Calu3 (cell line): ENCODE measurements around the gene SPTSSB. TPM values are rescaled to one million over a fixed set of nuclear protein-coding genes. Genes with fewer than 3 reads are reported as not detected.
A peak's percentile ranks its signal among the peaks of the same experiment; 100 is the strongest.

Source experiments
- BruUV-seq: library from RNA; stranded (reverse); fragments of 400-500 nt; replicated peaks from 2 replicates; lab custom pipeline; 2021; lab: Mats Ljungman, UMichigan
- CTCF ChIA-PET: fragments of 300-600 bp; sonication (Branson Sonifier 250); formaldehyde crosslinking; loops from one replicate; lab custom pipeline; 2022; ENCODE audit warnings: antibody characterized with exemption; lab: Charles Lee
- DNase-seq: peaks from one replicate; pipeline ENCODE4 v3.0.0; 2022
- H3K27ac Mint-ChIP-seq: one replicate; pipeline ENCODE4 v1.8.0; 2022; ENCODE audit warnings: mixed read lengths; ENCODE audit not compliant: unreplicated experiment
- H3K27me3 Mint-ChIP-seq: one replicate; pipeline ENCODE4 v1.8.0; 2022; ENCODE audit warnings: mixed read lengths; ENCODE audit not compliant: unreplicated experiment
- H3K36me3 Mint-ChIP-seq: one replicate; pipeline ENCODE4 v1.8.0; 2022; ENCODE audit warnings: mild to moderate bottlenecking, moderate library complexity, mixed read lengths; ENCODE audit not compliant: insufficient read depth, unreplicated experiment
- H3K4me1 Mint-ChIP-seq: one replicate; pipeline ENCODE4 v1.8.0; 2022; ENCODE audit warnings: mild to moderate bottlenecking, low read depth, mixed read lengths; ENCODE audit not compliant: unreplicated experiment
- H3K4me3 Mint-ChIP-seq: one replicate; pipeline ENCODE4 v1.8.0; 2022; ENCODE audit warnings: mild to moderate bottlenecking, low read depth, moderate library complexity, mixed read lengths; ENCODE audit not compliant: unreplicated experiment
- H3K9me3 Mint-ChIP-seq: one replicate; pipeline ENCODE4 v1.8.0; 2022; ENCODE audit warnings: low read depth, mixed read lengths; ENCODE audit not compliant: unreplicated experiment
- intact Hi-C: fragments of 100-400 bp; cut with micrococcal nuclease; formaldehyde crosslinking; loops from one replicate; pipeline ENCODE4 v1.10.0; 2022; ENCODE audit not compliant: unreplicated experiment
- total RNA-seq: library from RNA; stranded (reverse); gene quantifications from 2 replicates; pipeline ENCODE4 v1.2.3, GENCODE V29; 2022
- TF ChIP-seq, protein P1 (sequence below): fragments of 200-600 bp; IDR thresholded peaks from one replicate; pipeline ENCODE4 v1.8.0; 2022; ENCODE audit warnings: antibody characterized with exemption; ENCODE audit not compliant: unreplicated experiment

SPTSSB gene
- total RNA-seq, 1 experiment from 2014 or later, result 8.1 TPM

DNA sequence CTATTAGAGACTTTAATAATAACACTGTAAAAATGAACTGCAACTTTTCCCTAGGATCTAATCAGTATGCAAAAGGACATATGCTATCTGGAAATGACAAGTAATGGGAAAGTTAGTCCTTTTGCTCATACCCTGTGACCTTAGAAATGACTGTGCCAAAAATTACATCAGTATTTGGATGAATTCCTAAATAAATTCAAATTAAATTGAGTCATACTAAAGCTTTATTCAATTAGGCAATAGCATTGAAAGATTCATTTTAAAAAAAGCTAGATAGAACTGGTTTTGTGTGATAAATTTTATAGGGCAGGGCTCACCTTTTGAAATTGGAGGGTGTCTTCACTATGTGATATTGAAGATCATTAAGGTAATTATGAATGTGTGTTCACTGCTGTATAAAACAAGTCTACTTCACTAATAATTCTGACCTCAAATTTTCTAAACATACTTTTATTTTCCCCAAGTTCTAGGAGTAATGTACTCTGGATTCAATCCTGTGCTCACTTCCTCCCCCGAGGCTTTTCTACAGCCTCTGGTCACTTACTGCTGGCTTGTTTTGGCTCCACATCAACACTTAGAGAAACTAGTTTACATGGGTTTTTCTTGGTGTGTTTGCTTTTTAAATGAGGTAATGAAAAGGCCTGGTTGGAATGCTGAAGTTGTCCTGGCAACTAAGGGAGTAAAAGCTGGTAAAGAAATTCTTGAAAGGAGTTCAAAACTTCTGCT, 44.4 kb upstream of the SPTSSB start:
- peak overlapping the region; percentile 5 for H3K4me3 Mint-ChIP-seq
- peaks cover 13% of the 10 kb centered on the region for H3K9me3 Mint-ChIP-seq
- H3K4me1 Mint-ChIP-seq, result peaks cover 39% of the 10 kb centered on the region
- DNase-seq, result peak; percentile 55
- no peaks in the 10 kb centered on the region for H3K27me3 Mint-ChIP-seq
- peaks cover 6% of the 10 kb centered on the region for H3K36me3 Mint-ChIP-seq
- intact Hi-C loops, result no loop called here
- TF ChIP-seq, protein P1, sequence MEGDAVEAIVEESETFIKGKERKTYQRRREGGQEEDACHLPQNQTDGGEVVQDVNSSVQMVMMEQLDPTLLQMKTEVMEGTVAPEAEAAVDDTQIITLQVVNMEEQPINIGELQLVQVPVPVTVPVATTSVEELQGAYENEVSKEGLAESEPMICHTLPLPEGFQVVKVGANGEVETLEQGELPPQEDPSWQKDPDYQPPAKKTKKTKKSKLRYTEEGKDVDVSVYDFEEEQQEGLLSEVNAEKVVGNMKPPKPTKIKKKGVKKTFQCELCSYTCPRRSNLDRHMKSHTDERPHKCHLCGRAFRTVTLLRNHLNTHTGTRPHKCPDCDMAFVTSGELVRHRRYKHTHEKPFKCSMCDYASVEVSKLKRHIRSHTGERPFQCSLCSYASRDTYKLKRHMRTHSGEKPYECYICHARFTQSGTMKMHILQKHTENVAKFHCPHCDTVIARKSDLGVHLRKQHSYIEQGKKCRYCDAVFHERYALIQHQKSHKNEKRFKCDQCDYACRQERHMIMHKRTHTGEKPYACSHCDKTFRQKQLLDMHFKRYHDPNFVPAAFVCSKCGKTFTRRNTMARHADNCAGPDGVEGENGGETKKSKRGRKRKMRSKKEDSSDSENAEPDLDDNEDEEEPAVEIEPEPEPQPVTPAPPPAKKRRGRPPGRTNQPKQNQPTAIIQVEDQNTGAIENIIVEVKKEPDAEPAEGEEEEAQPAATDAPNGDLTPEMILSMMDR, result no peak
- H3K27ac Mint-ChIP-seq, result peak overlapping the region; percentile 72
- BruUV-seq, result no TSS peak
- CTCF ChIA-PET, result interaction anchor here (1.0 kb wide), 1 partner anchor 149 kb away, joined by 5 read pairs; no protein-coding TSS in a partner anchor

- Mint-ChIP-seq H3K9me3 (peaks cover 13% of the 10 kb centered on the region), H3K4me1 (peaks cover 43% of the 10 kb centered on the region), H3K4me3 (no peak overlapping the region), H3K27ac (peak overlapping the region; percentile 72), H3K27me3 (no peaks in the 10 kb centered on the region), H3K36me3 (peaks cover 6% of the 10 kb centered on the region)
- no TSS peak for BruUV-seq
- intact Hi-C loops, result no loop called here
- CTCF ChIA-PET, result interaction anchor here (1.0 kb wide), 1 partner anchor 148 kb away, joined by 5 read pairs; no protein-coding TSS in a partner anchor
- no peak for DNase-seq
- TF ChIP-seq, protein P1, result no peak
These were observed 43.6 kb upstream of the SPTSSB start for GRCh38 chr3:161414907-161415306.

DNA sequence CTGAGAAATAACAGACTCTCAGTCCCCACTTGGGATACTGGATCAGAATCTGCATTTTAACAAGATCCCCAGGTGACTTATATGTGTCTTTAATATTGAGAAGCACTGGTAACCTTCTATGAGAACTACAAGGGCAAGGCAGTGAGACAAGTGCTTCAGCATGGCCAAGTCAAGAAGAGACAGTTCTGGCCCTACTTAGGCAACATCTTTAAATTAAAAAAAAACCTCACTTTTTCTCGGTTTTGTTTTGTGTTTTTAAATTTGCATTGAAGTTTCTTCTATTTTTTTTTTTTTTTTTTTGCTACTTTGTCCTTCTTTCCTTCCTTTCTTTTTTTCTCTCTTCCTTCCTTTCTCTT, 42.5 kb upstream of the SPTSSB start:
- H3K36me3 Mint-ChIP-seq, result peaks cover 6% of the 10 kb centered on the region
- H3K27me3 Mint-ChIP-seq, result no peaks in the 10 kb centered on the region
- no peak overlapping the region for H3K27ac Mint-ChIP-seq
- H3K4me3 Mint-ChIP-seq, result no peak overlapping the region
- intact Hi-C loops, result no loop called here
- H3K4me1 Mint-ChIP-seq, result peaks cover 46% of the 10 kb centered on the region
- CTCF ChIA-PET, result interaction anchor here (0.7 kb wide), 1 partner anchor 123 kb away, joined by 4 read pairs; no protein-coding TSS in a partner anchor
- BruUV-seq, result no TSS peak
- H3K9me3 Mint-ChIP-seq, result peaks cover 11% of the 10 kb centered on the region
- TF ChIP-seq, protein P1, result no peak
- DNase-seq, result no peak

DNA sequence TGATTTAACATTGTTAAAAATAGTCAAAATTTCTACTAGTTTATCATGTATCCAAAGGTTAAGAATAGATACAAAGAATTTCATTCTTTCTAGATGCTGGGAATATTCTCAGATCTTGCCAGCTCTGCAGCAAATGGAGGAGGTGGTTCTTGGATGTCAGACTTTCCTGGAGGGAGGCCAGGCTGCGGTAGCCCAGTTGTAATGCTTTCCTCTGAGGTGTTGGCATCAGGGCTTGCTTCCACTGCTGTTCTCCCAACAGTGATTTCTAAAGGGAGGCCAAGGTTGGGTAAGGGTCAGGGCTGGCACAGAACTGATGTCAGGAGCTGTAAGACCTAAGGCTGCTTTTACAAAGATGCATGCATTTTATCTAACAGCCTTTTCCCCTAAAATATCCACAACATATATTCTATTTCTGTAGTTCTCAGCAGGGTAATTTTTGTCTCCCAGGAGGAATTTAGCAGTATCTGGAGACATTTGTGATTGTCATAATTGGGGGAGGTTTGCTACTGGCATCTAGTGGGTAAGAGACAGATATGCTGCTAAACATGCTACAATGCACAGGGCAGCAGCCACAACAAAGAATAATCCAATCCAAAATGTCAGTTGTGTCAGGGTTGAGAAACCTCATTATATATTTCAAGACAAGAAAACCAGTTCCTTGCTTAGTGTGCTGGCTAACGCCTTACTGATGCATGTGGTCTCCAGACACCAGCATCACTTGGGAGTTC, 42.0 kb upstream of the SPTSSB start:
- Mint-ChIP-seq H3K9me3 (peaks cover 8% of the 10 kb centered on the region), H3K4me1 (peaks cover 46% of the 10 kb centered on the region), H3K27ac (no peak overlapping the region), H3K27me3 (no peaks in the 10 kb centered on the region), H3K36me3 (peaks cover 6% of the 10 kb centered on the region), H3K4me3 (no peak overlapping the region)
- BruUV-seq, result no TSS peak
- intact Hi-C loops, result no loop called here
- CTCF ChIA-PET, result interaction anchor here (1.3 kb wide), 1 partner anchor 10 kb away, joined by 3 read pairs; no protein-coding TSS in a partner anchor
- TF ChIP-seq, protein P1, result no peak
- DNase-seq, result no peak
